Thyroid gland (tissue), 4 donors: ENCODE data around the gene TBC1D3B.

Experiments used
- CTCF ChIP-seq, 6 experiments: fragments of 200-600 bp in 3 of 6; fragments of 450-650 bp in 3 of 6; sonication (generic) in 3 of 6; IDR thresholded peaks; one replicate each; pipeline ENCODE4 v1.5.1; 2016 to 2019; ENCODE audit warnings: antibody characterized with exemption in 6 of 6, mild to moderate bottlenecking in 2 of 6, inconsistent platforms in 1 of 6, moderate library complexity in 1 of 6
- POLR2A ChIP-seq, 2 donors: fragments of 450-650 bp; IDR thresholded peaks; one replicate each; pipeline ENCODE4 v1.6.1; 2017; ENCODE audit warnings: antibody characterized with exemption in 2 of 2, mild to moderate bottlenecking in 2 of 2, moderate library complexity in 1 of 2

DNA sequence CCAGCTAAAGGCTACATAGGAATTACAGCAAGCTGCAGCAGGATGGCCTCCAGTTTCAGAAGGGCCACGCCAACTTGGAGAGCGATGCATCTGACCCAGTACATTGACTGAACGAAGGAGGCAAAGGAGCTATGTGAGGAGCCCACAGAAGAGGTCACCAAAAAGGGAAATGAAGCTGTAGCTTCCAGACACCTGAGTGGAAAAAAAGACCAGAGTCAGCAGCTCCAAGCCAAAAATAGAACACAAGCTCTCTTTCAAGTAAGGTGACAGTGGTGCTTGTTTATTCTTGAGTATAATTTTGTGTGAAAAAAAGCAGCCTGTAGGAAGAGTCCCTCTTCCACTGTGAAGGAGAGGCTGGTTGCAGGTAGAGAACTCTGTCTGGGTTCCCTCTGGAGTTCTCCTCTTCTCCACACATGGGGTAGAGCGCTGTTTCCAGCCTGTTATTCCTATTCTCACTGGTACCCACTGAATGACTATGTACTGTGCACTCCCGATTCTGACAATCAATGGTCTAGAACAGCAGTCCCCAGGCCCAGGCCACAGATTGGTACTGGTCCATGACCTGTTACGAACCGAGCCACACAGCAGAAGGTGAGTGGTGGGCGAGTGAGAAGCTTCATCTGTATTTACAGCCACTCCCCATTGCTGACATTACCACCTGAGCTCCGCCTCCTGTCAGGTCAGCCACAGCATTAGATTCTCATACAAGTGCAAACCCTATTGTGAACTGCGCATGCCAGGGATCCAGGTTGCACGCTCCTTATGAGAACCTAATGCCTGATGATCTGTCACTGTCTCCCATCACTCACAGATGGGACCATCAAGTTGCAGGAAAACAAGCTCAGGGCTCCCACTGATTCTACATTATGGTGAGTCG lies 57.7 kb downstream of the TBC1D3B start:
- TF ChIP-seq CTCF (IDR thresholded peaks at IDR 0.05) = no peak
- no peak for TF ChIP-seq POLR2A (IDR thresholded peaks at IDR 0.05)
